NCI-H1694 treated with DMSO at 0.1 percent for 48 hours (cell line): ENCODE data around the gene DNAJB8.

ENCODE experiments used
- DNase-seq: peaks from one replicate; lab custom pipeline; 2025; lab: John Stamatoyannopoulos, UW

DNAJB8 gene

GRCh38 chr3:128445357-128445756 is 21.3 kb downstream of the DNAJB8 start:
- no peak for DNase-seq

GRCh38 chr3:128443771-128444170 is 22.9 kb downstream of the DNAJB8 start:
- no peak for DNase-seq

- no peak for DNase-seq
These were observed 23.7 kb downstream of the DNAJB8 start for GRCh38 chr3:128442949-128443348.

DNA sequence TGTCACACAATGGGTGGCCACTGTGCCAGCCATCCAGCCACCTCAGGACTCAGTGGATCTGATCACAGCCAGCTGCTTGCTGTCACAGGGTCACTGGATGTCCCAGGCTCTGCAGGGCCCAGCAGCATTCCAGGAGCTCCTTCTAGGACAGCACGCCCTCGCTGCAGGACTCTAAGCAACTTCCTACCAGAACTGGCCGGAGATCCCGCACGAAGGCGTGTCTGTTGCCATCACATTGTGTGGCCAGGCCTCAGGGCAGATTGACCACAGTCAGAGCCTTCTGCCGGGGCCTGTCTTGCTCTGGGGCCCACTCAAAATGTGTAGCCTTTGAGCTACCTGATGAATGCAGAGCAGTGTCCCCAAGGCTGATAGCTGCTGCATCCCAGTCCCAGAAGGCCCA is 24.6 kb downstream of the DNAJB8 start:
- no peak for DNase-seq

DNA sequence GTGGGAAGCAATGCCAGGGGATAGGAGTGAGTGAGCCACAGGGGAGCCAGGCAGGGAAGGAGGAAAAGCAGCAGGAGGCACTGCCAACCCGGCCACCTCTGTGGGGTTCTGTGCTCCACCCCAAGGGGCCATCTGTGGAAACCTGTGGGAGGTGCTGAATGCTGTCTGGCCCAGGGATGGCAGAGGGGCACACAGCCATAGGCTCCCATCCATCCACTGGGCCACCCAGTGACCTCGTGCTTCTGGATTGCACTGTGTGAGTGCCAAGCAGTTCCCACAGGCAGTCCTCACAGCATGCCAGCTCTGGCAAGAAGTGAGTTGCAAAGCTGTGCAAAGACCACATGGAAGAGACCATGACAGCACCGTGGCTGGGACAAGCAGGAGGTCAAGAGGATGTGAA is 27.5 kb downstream of the DNAJB8 start:
- no peak for DNase-seq

DNA sequence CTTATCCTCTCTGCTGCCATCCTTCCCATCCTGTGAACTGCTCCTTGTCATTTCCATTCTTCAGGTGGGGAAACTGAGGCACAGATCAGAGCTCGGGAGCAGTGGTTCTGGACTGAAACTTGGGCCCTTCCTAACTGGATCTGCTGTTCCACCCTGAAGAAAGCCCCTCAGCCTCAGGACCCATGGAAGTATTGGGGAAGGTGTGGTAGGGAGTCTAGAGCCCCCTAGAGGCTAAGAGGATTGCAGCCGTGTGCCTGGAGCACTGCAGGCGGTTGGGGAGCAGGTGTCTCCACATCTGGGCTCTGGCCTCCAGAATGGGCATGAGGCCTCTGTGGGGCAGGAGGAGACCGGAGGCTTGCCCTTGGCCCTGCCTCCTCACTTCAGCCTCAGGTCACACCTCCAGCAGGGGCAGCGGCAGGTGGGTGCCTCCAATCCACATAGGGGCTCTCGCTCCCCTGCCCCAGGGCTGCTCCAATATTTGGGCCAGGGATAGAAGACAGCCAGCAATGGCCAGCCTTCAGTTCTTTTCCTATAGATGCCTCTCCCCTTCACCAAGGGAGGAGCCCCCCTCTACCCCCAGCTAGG is 28.1 kb downstream of the DNAJB8 start:
- DNase-seq, result no peak

GRCh38 chr3:128436214-128436613 is 30.5 kb downstream of the DNAJB8 start:
- no peak for DNase-seq

DNA sequence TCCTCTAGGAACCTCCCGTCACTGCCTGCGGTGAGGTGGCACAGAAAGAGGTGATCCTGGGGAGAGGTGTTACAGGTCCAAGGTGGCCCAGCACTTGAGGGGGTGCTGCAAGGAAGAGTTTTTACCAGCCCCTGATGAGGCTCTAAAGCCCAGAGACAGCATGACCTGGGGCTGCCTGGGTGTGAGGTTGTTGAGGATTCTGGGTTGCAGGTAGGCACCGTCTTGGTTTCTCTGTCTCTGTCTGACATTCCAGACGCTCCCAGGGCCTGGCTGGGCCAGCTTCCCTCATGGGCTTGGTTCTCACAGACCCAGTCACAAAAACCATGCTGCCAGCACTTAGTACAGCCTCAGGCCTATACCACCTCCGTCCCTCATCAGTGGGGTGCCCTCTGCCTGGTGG is 31.1 kb downstream of the DNAJB8 start:
- DNase-seq, result no peak

- DNase-seq, result no peak
These were observed 31.6 kb downstream of the DNAJB8 start for GRCh38 chr3:128435058-128435457.

DNA sequence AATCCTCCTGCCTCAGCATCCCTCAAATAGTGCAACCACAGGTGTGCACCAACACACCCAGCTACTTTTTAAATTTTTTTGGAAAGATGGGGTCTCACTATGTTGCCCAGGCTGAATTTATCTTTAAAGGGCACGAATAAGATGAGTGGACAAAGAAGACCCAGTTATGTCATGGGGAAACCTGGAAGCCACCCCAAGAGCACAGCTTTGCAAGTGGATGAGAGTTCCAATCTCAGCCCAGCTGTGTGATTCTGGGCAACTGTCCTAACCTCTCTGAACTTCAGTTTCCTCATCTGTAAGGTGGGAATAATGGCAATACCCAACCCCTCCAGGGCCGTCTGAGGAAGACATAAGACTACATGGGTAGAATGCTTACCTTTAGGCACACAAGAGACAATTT is 32.2 kb downstream of the DNAJB8 start:
- no peak for DNase-seq

DNA sequence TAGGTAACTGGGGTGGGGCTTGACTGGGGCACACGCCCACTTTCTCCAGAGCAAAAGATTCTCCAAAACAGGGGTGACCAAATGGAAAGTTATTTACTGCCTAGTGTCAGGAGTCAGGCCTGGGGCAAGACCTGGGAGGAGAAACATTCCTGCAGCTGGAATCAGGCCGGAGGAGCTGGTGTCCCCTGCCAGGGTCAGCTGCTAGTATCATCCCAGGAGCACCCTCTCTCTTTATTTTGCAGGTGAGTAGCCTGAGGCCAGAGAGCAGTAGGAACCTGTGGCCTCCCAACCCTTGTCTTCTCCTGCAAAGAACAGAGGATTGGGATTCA is 32.9 kb downstream of the DNAJB8 start:
- no peak for DNase-seq

DNA sequence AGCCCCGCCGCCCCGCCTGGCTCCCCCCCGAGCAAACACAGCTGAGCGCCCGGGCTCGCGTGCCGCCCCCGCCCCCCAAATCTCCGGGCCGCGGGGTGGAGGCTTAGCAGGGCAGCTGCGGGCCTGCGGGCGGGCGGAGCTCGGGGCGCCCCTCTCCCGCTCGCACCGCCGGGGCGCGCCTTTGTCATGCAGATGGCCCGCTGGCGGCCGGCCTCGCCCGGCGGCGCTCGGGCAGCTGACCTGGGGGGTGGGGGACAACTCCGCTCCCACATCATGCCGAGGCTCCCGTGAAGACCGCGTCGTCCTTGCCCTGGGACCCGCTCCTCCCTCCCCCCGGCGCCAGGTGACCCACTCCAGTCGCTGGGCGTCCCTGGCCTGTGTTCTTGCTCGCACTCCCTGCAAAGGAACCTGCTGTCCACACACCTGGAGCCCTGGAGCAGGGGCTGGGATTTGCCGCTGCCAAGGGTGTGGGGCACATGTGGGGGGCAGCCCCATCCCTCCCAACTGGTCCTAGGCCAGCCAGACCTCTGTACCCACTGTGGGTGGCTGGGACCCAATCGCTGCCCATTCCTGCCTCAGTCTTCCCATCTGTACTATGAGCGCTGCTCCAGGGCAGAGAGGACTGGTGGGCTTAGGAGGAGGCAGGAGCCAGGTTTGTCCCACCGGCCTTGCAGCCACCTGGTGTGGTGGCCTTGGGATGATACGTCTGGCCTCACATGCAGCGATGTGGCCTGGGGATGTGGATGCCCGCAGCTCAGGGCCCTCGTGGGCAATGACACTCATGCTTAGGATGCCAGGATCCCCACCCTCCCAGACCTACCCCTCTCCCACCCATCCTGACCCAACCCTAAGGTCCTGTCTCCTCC is 33.5 kb downstream of the DNAJB8 start:
- no peak for DNase-seq

DNA sequence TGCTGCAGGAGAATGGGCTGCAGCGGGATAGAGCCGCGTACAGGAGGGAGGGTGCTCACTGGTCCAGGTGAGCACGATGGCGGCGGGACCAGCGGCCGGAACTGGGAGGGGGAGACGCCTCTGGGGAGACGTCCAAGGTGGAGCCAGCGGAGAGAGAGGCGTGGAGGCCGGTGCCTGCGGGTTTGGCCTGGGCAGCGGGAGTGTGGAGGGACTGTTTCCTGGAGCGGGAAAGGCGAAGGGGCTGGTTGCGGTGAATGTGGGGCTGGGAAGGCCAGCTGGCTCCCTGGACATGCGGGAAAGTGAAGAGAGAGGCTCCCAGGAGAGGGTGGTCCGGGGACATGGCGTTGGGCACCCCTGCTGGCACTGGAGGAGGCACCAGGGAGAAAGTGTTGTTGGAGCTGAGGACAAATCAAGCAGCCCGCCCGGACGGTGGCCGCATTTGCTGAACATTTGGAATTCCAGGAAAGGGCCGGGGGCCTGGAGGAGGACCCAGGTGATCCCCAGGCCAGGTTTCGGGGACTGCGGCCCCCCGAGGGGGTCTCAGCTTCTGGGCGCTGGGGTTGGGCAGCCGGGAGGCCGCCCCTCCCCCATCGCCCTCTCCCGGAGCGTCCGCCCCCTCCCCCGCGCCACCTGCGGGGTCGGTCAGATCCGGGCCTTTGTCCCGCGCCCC is 34.3 kb downstream of the DNAJB8 start:
- DNase-seq, result no peak

GRCh38 chr3:128431803-128432300 is 34.8 kb downstream of the DNAJB8 start:
- no peak for DNase-seq

DNA sequence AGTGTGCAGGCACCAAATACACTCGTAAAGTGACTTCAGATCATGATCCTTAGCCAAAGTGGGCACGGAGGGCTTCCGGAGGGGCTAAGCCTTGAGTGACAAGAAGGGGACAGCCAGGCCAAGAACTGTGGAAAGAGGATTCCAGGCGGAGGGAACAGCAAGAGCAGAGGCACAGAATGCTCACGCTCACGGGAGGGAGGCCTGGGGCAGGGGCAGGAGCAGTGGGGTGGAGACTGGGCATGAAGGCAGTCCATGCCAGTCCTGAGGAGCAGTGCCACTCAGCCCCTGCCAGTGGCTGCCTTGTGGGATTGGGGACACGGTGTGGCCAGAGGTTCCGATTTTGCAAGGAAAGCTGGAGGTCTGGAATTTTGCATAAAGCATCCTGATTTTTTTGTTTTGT is 36.0 kb downstream of the DNAJB8 start:
- DNase-seq, result no peak

DNA sequence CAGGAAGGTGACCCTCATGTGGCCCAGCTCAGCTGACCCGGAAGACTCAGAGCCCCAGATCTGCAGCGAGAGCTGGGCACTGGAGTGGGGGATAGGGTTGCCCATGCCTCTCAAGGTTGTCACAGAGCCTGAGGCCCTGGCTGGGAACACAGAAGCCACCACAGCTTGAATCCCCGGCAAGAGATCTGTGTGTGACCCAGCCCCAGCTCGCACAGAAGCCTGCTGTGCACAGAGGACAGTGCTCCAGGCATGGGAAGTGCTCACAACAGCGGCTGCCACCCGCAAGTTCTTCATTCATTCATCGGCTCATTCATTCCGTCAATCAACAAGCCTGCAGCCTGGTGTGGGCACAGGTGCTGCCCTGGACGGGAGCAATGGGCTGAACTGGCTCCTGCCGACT is 36.4 kb downstream of the DNAJB8 start:
- DNase-seq, result no peak

- DNase-seq, result no peak
These were observed 36.9 kb downstream of the DNAJB8 start for GRCh38 chr3:128429751-128430150.

DNA sequence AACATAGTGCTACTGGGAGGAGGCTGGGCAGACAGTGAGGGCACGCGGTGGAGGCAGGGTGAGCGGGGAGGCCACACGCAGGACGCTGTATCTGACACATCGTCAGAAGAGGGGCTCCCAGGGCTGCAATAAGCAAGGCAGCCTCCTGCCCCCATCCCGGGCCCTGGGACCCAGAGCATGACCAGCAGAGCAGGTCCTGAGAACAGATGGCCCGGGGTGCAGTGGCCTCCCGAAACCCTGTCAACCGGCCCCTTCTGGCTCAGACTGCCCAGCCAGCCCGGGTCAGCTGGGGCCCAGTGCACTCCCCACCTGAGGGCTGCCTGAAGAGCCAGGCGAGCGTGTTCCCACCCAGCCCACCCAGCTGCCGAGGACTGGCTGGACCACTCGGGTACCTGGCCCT is 37.4 kb downstream of the DNAJB8 start:
- DNase-seq, result no peak

GRCh38 chr3:128427872-128428822 is 38.5 kb downstream of the DNAJB8 start:
- no peak for DNase-seq

DNA sequence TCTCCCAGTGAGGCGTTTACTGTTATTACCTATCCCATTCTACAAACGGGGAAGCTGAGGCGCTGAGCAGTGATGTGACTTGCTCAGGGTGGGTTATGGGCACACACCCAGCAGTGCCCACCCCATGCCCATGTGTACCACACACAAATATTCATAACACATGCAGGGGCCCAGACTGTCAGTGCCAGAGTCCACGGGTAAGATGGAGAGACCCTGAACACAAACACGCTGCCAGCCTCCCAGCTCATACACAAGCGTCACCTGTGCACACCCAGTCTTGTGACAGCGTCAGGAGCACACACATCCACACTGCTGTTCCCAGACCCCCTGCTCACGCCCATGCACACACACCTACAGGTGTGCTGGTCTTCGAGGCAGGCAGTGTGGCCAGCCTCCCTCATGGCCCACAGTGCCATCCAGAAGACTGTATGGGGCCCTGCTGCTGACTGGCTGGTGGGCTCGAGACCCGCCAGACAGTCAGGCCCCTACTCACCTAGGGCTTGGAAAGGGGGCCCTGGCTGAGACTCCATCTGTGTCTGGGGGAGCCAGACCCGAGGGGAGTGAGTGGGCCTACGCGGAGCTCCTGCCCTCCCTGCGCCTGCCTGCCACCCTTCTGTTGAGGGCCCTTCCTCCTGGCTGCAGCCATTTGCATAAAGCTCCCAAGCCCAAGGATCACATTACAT is 39.4 kb downstream of the DNAJB8 start:
- DNase-seq, result no peak

GRCh38 chr3:128426128-128426921 is 40.4 kb downstream of the DNAJB8 start:
- no peak for DNase-seq
